Mucosa of stomach (tissue), 1 donor: ENCODE data around the gene XRCC3.
A peak's percentile ranks its signal among the peaks of the same experiment; 100 is the strongest.

Source experiments
- H3K27me3 ChIP-seq: one replicate; pipeline ENCODE4 v1.7.0; 2013; ENCODE audit warnings: mild to moderate bottlenecking, low read length; ENCODE audit not compliant: control insufficient read depth, insufficient read depth
- H3K36me3 ChIP-seq: one replicate; pipeline ENCODE4 v1.7.0; 2013; ENCODE audit warnings: low read length; ENCODE audit not compliant: control insufficient read depth, insufficient read depth
- H3K4me1 ChIP-seq: one replicate; pipeline ENCODE4 v1.7.0; 2013; ENCODE audit warnings: mild to moderate bottlenecking, low read length; ENCODE audit not compliant: control insufficient read depth, insufficient read depth
- H3K4me3 ChIP-seq: one replicate; pipeline ENCODE4 v1.7.0; 2013; ENCODE audit warnings: low read length
- H3K9ac ChIP-seq: one replicate; pipeline ENCODE4 v1.7.0; 2013; ENCODE audit warnings: mild to moderate bottlenecking, low read length, moderate library complexity
- H3K9me3 ChIP-seq: one replicate; pipeline ENCODE4 v1.7.0; 2013; ENCODE audit warnings: mild to moderate bottlenecking, low read length, moderate library complexity; ENCODE audit not compliant: control insufficient read depth
- donor health status: Pancreatic carcinoma.

Gene XRCC3

DNA sequence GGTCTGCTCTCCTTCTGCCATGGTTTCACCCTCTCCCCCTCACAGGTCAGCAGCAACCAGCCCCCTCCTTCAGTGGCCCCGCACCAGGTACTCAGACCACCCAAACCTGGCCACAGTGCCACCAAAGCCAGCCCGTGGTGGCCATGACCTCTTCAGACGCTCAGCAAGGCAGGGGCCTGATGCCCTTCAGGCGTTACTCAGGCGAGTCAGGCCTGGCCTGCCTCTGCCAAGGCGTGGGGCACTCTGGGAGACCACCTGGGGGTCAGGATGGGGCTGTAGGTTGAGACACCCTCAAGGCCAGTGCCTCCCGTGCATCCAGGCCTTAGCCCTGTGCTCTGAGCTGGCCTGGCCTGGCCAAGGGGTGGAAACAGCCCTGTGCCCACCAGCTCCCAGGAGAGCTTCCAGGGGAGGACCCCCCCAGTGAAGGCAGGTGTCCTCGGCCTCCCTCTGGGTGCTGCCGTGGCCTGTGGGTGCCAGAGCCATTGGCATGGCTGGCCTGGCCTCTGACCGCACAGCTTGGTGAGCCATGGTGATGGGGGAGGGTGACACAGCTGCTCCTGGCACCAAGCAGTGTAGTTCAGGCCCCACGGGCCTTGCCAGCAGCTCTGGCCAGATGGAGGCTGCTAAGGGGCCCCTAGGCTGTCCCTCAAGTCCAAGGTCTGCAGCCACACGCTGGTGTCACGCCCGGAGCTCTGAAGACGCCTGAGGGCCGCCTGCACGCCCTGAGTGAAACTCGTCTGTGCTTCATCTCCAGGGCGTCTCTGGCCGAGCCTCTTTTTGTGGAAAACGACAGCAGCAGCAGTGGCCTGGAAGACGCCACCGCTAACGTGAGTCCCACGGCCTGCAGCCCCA is 15.1 kb downstream of the XRCC3 start:
- no peak overlapping the region for H3K4me3 ChIP-seq
- H3K27me3 ChIP-seq = no peaks in the 10 kb centered on the region
- no peak overlapping the region for H3K9ac ChIP-seq
- no peaks in the 10 kb centered on the region for H3K9me3 ChIP-seq
- peaks cover 22% of the 10 kb centered on the region for H3K36me3 ChIP-seq
- H3K4me1 ChIP-seq = peaks cover 31% of the 10 kb centered on the region

DNA sequence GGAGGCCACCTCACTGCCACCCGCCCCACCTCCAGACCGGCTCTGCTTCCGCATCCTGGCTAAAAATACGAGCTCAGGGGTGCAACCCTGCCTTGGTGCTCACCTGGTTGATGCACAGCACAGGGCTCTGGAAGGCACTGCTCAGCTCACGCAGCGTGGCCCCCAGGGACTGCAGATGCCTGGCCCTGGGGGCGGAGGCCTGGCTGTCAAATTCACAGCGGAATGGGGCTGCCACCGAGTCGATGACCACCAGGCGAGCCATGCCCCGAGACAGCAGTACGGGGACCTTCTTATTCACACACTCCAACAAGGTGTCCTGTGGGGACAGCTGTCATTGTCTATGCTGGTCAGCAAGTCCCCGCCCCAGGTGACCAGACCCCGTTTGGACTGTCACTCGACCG is 16.0 kb downstream of the XRCC3 start:
- Histone ChIP-seq H3K4me1 (peaks cover 31% of the 10 kb centered on the region), H3K9me3 (no peaks in the 10 kb centered on the region), H3K4me3 (no peak overlapping the region), H3K36me3 (peaks cover 22% of the 10 kb centered on the region), H3K9ac (no peak overlapping the region), H3K27me3 (no peaks in the 10 kb centered on the region)

DNA sequence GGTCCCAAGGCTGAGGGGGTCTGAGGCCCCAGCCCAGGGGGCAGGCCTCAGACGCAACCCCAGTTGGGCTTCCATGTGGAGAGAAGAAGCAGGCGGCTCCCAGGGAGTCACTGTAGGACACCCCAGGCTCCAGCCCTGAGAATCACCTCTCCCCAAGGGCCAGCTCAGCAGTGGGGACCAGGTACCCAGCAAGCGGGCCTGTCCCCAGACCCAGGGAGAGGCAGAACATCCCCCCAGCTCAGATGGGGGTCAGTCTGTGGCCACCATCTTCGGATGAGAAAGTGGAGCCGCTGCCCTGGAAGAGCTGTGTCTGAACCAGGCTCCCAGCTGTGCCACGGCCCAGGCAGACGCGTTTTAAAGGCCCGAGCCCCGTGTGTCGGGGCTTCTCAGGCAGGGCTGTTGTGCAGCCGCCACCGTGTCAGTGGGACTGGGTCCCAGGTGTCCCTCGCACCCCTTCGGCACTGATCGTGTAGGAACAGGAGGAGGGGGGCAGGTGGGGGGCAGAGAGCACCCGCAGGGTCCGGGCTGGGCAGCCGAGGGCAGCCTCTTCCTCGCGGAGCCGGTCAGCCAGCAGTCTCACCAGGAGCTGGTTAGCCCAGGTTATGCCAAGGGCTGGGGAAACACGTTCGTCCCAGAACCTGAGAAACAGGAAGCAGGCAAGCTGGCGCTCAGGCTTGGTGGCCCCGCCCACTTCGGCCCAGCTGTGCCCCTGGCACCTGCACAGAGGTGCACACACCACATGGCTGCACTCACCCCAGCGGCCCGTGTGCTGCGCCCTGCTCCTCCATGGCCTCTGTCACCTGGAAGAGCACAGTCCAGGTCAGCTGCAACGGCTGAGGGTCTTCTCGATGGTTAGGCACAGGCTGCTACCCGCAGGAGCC is 16.6 kb downstream of the XRCC3 start:
- Histone ChIP-seq H3K9ac (peak overlapping the region; percentile 29), H3K27me3 (no peaks in the 10 kb centered on the region), H3K36me3 (peaks cover 26% of the 10 kb centered on the region), H3K4me1 (peaks cover 36% of the 10 kb centered on the region), H3K4me3 (no peak overlapping the region), H3K9me3 (no peaks in the 10 kb centered on the region)

DNA sequence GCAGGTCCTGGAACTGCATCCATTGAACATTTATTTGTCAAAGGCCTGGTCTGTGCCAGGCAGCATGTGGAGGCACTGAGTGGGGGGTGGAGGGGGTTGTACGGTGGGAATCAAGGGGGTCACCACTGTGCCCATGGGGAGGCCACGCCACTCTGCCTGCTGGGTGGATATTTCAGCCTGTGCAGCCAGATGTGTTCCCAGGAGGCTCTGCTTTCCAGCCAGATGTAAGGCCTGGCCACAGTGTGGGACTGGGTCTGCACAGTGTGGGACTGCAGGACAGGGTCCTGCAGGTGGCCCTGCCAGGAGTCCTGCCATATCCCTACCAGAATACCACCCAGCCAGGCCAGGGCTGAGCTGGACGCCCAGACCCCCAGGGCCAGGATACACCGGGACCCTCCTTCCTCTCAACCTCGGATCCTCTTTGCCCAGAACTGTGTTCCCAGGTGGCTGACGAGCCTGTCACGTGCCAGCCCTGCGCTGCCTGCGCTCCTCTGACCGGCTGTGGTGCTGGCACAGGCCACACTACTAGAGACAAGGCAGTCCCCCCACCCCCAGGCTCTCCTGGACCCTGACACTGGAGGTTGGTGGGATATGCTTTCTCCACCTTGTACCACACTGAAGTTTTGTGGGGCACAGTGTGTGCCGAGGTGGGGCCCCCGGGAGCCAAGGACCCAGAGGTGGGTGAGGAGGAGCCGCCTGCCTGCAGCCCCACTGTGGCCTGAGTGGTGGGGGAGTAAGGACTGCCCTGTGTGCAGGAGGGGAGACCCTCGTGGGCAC is 17.5 kb downstream of the XRCC3 start:
- H3K9me3 ChIP-seq = no peaks in the 10 kb centered on the region
- H3K36me3 ChIP-seq = peaks cover 26% of the 10 kb centered on the region
- peak overlapping the region; percentile 29 for H3K9ac ChIP-seq

DNA sequence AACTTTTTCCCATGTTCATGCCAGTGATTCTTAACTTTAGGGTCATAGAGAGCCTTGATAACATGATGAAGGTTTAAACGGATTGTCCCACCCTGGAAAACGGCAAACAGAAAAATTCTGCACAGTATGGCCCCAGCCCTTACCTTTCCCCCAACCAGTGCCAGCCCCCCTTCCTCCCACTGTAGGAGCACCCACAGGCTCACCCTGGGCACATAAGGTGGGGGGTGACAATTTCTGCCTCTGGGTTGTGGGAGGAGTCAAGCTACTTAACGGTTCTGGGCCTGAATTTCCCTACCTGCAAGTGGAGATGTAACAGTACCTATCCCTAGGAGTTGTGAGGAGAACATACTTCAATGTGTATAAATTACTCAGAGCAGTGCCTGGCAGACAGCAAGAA is 18.0 kb downstream of the XRCC3 start:
- Histone ChIP-seq H3K36me3 (peaks cover 26% of the 10 kb centered on the region), H3K4me1 (peaks cover 50% of the 10 kb centered on the region), H3K9me3 (no peaks in the 10 kb centered on the region), H3K27me3 (no peaks in the 10 kb centered on the region), H3K9ac (no peak overlapping the region), H3K4me3 (no peak overlapping the region)

More for the DNA sequence above, 17.5 kb downstream of the XRCC3 start:
- H3K4me3 ChIP-seq = no peak overlapping the region
- peaks cover 44% of the 10 kb centered on the region for H3K4me1 ChIP-seq
- H3K27me3 ChIP-seq = no peaks in the 10 kb centered on the region

DNA sequence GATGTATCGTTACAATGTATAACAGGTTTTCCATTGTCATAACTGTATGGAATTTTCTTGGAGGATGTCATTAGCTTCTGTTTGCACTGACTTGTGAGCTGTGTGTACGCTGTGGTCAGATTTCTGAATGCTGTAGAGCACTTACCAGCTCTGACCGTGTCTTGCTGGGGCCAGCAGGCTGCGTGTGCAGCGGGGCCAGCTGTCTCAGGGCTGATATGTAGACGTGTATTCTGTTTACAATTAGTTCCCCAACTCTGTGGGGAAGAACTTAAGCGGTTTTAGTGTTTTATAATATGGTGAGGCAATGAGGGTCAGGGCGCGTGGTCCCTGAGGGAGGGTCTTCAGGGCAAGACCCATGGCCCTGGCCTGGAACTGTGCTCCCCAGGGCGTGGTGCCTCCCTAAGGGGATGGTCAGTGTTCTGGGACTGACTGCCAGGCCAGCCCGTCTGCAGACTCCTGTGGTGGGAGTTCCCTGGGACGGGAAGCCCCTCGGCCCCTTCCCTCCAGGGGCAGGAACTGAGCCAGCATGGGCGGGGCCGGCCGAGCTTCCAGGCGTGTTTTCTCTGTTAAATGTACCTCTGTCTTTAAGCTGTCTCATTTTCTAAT is 18.7 kb downstream of the XRCC3 start:
- Histone ChIP-seq H3K4me1 (peaks cover 50% of the 10 kb centered on the region), H3K36me3 (peaks cover 26% of the 10 kb centered on the region), H3K9me3 (no peaks in the 10 kb centered on the region), H3K9ac (no peak overlapping the region), H3K27me3 (no peaks in the 10 kb centered on the region), H3K4me3 (no peak overlapping the region)

DNA sequence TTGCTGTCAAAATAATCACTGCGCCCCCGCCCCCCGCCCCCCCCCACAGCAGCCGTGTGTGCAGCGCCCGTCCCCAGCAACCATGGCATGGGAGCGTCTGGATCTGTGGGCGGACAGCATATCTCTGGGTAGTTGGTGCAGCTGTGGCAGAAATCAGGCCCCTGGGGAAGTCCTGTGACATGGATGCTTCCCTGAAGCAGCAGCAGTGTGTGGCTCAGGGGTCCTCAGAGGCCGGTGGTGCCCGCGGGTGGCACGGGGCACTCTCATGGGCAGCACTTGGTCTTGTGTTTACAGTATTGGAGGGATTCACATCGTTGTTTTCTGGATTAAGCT is 19.2 kb downstream of the XRCC3 start:
- Histone ChIP-seq H3K9me3 (no peaks in the 10 kb centered on the region), H3K27me3 (no peaks in the 10 kb centered on the region), H3K4me3 (no peak overlapping the region), H3K36me3 (peaks cover 26% of the 10 kb centered on the region), H3K4me1 (peaks cover 50% of the 10 kb centered on the region), H3K9ac (no peak overlapping the region)

DNA sequence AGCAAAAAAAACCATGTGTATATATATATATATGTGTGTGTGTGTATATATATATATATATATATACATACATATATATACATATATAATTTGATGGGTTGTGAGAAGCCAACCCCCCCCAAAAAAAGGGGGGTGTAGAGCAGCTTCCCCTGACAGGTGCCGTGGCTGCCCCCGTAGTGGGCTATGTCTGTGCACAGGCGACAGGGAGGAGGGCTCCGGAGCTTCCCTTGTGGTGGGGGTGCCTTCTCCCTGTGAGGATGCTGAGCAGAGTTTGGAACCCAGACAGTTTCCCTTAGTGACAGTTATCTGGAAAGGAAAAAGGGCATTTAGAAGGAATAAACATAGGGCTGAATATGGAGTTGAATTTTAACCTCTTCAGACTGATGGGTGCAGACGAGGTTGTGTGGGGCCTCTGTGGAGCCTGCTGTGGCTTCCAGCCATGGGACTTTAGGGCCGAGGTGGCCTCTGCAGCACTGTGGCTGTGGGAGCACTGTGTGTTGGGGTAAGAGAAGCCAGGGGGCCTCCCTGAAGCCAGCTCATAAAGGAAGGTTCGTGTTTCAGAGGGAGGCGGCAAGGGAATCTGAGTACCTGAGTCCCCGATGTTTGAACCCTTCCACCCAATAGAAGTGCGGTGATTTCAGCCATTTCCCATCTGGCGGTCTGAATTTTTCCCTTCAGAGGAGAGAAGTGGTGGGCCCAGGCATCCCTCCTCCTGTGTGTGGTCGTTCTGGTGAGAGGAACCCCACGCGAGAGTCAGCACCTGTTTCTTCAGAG is 19.8 kb downstream of the XRCC3 start:
- Histone ChIP-seq H3K9ac (no peak overlapping the region), H3K4me3 (no peak overlapping the region), H3K36me3 (peaks cover 26% of the 10 kb centered on the region), H3K4me1 (peaks cover 50% of the 10 kb centered on the region), H3K27me3 (no peaks in the 10 kb centered on the region), H3K9me3 (no peaks in the 10 kb centered on the region)

DNA sequence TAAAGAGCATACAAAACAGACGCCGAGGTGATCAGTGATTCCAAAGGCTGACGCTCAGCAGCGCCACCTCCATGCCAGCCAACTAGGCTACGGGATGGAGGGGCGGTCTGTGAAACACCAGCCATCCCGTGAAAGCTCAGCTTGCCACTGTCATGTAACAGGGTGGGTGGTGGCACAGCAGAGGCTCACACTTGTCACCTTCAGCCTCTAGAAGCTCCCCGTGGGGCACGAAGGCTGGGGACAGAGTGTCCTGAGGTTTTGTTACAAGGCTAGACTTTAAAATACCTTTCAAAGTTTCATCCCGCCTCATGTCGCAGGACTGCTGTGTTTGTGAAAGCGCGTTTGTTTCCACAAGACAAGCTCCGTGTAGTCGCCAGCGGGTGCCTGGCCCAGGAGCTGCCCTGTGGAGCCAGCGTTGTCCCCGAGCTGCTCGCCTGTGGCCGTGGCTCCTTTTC is 20.7 kb downstream of the XRCC3 start:
- Histone ChIP-seq H3K36me3 (peaks cover 17% of the 10 kb centered on the region), H3K27me3 (no peaks in the 10 kb centered on the region), H3K9me3 (no peaks in the 10 kb centered on the region), H3K4me1 (peaks cover 50% of the 10 kb centered on the region), H3K9ac (no peak overlapping the region), H3K4me3 (no peak overlapping the region)

DNA sequence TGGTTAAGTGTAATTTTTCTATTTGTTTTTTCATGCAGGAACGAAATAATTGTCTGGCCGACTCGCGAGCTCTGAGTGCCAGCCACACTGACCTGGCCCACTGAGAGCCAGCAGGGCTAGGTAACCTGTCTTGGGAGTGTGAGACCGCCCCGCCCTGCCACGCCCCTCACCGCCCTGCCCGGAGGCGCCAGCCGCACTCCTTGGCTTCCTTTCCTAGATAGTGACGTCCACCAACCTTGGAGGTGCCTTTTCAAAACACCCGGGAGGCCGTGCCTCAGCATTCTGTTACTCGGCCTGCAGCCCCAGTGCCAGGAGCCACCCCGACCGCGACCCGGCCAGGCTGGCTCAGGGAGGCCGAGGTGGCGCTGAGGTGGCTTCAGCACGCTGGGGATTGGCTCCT is 21.7 kb downstream of the XRCC3 start:
- peaks cover 42% of the 10 kb centered on the region for H3K4me1 ChIP-seq

DNA sequence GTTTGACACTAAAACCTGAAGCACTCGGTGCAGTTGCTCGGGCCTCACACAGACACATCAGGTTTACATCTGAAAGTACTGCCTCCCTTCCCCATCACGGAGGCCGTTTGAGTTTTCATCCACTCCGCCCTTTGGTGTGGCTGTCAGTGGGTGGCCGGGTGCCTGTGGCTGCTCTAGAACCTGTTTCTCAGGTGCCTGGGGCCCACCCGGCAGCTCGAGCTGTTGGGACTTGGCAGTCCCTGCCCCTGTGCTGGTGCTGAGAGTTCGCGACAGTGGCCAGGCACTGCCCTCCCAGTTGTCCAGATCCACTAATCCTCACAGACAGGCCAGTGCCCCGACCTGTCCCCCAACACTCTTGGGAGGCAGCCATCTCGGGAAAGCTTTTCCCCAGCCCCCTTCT is 22.4 kb downstream of the XRCC3 start:
- Histone ChIP-seq H3K9ac (no peak overlapping the region), H3K36me3 (peaks cover 8% of the 10 kb centered on the region), H3K9me3 (no peaks in the 10 kb centered on the region), H3K4me3 (no peak overlapping the region), H3K27me3 (no peaks in the 10 kb centered on the region), H3K4me1 (peaks cover 36% of the 10 kb centered on the region)

More for the DNA sequence above, 21.7 kb downstream of the XRCC3 start:
- Histone ChIP-seq H3K27me3 (no peaks in the 10 kb centered on the region), H3K4me3 (no peak overlapping the region), H3K36me3 (peaks cover 9% of the 10 kb centered on the region), H3K9me3 (no peaks in the 10 kb centered on the region), H3K9ac (no peak overlapping the region)
